ENCODE results near the gene RNF222. TPM values are rescaled to one million over a fixed set of nuclear protein-coding genes. Genes with fewer than 3 reads are reported as not detected.

RNF222 gene
- total and polyA plus RNA-seq, 2 experiments from 2014 or later, result 0.07 TPM; not detected in 1

DNA sequence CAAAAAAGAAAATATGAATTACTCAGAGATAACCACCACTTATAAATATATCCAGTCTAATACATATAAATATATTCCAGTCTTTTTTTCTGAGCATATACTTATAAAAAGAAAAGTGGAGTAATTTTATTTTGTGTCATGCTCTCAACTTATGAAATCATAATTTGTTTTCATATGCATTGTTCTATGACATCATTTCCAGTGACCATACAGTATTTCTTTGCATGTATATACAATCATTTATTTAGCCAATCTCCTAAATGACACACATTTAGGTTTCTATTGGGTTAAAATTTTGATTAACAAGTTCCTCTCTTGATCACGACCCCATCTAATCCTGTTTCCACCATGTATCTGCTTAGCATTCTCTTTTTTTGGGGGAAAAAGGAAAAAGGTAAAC lies 21.7 kb upstream of the RNF222 start:
- H3F3A ChIP-seq (replicated peaks; ENCODE audit: low read depth), result no peaks in the 10 kb centered on the region
- no peak overlapping the region for H3K27ac ChIP-seq (ENCODE audit: low read depth)
- Mint-ChIP-seq H3K4me3 (no peak overlapping the region), H3K36me3 (ENCODE audit: low read depth) (no peaks in the 10 kb centered on the region), H3K4me1 (no peaks in the 10 kb centered on the region), H3K27me3 (ENCODE audit: insufficient read depth, low read depth, poor library complexity) (no peaks in the 10 kb centered on the region), H3K9me3 (no peaks in the 10 kb centered on the region), H3K27ac (no peak overlapping the region)
- H3K4me1 ChIP-seq (ENCODE audit: insufficient read depth), result no peaks in the 10 kb centered on the region
- ATAC-seq (no peak), DNase-seq (ENCODE audit: low spot score) (no peak)
- TF ChIP-seq, protein P1, sequence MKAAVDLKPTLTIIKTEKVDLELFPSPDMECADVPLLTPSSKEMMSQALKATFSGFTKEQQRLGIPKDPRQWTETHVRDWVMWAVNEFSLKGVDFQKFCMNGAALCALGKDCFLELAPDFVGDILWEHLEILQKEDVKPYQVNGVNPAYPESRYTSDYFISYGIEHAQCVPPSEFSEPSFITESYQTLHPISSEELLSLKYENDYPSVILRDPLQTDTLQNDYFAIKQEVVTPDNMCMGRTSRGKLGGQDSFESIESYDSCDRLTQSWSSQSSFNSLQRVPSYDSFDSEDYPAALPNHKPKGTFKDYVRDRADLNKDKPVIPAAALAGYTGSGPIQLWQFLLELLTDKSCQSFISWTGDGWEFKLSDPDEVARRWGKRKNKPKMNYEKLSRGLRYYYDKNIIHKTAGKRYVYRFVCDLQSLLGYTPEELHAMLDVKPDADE (IDR thresholded peaks at IDR 0.05), result no peak
- no peak for TF ChIP-seq NANOG (IDR thresholded peaks at IDR 0.05; ENCODE audit: borderline replicate concordance)
- TF ChIP-seq STAT1 (IDR thresholded peaks at IDR 0.05; ENCODE audit: unreplicated experiment), result no peak
- no peak for TF ChIP-seq JUNB (IDR thresholded peaks at IDR 0.05; ENCODE audit: unreplicated experiment)
- no peaks in the 10 kb centered on the region for H3K9me2 ChIP-seq (ENCODE audit: insufficient read depth)
- H3K27me3 ChIP-seq (ENCODE audit: insufficient read depth), result no peaks in the 10 kb centered on the region
- no peaks in the 10 kb centered on the region for H3K79me2 ChIP-seq (replicated peaks; ENCODE audit: insufficient read depth)
- no peaks in the 10 kb centered on the region for H3K36me3 ChIP-seq (ENCODE audit: insufficient read depth)
- H2AFZ ChIP-seq, result no peak overlapping the region
- H4K20me1 ChIP-seq (replicated peaks; ENCODE audit: insufficient read depth), result no peaks in the 10 kb centered on the region
- H3K4me3 ChIP-seq, result no peak overlapping the region
- H3K4me2 ChIP-seq, result no peak overlapping the region

DNA sequence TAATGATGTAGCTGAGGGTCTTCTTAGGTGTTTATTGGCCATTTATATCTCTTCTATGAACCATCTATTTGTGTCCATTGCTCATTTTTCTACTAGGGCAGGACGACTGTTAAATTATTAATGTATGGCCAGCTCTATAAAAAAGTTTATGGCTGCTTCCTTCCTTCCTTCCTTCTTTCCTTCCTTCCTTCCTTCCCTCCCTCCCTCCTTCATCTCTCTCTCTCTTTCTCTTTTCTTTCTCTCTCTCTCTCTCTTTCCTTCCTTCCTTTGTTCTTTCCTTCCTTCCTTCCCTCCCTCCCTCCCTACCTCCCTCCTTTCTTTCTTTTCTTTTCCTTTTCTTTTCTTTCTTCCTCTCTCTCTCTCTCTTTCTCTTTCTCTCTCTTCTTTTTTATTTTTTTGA lies 20.8 kb upstream of the RNF222 start:
- H3K27ac Mint-ChIP-seq, result no peak overlapping the region
- Histone ChIP-seq H2AFZ (no peak overlapping the region), H4K20me1 (replicated peaks; ENCODE audit: insufficient read depth) (no peaks in the 10 kb centered on the region), H3K36me3 (ENCODE audit: insufficient read depth) (no peaks in the 10 kb centered on the region), H3K27ac (ENCODE audit: low read depth) (no peak overlapping the region), H3K27me3 (ENCODE audit: insufficient read depth) (no peaks in the 10 kb centered on the region), H3K9me2 (ENCODE audit: insufficient read depth) (no peaks in the 10 kb centered on the region), H3K4me3 (no peak overlapping the region), H3K4me2 (no peak overlapping the region), H3K79me2 (replicated peaks; ENCODE audit: insufficient read depth) (no peaks in the 10 kb centered on the region), H3F3A (replicated peaks; ENCODE audit: low read depth) (no peaks in the 10 kb centered on the region), H3K4me1 (ENCODE audit: insufficient read depth) (no peaks in the 10 kb centered on the region)
- no peaks in the 10 kb centered on the region for H3K9me3 Mint-ChIP-seq
- ATAC-seq (no peak), DNase-seq (ENCODE audit: low spot score) (no peak)
- no peaks in the 10 kb centered on the region for H3K36me3 Mint-ChIP-seq (ENCODE audit: low read depth)
- TF ChIP-seq ZNF331 (CRISPR knock-in tag; IDR thresholded peaks at IDR 0.05; ENCODE audit: low read depth), result no peak
- no peak for TF ChIP-seq POLR2AphosphoS5 (IDR thresholded peaks at IDR 0.05; ENCODE audit: low read depth)
- TF ChIP-seq, protein P2, sequence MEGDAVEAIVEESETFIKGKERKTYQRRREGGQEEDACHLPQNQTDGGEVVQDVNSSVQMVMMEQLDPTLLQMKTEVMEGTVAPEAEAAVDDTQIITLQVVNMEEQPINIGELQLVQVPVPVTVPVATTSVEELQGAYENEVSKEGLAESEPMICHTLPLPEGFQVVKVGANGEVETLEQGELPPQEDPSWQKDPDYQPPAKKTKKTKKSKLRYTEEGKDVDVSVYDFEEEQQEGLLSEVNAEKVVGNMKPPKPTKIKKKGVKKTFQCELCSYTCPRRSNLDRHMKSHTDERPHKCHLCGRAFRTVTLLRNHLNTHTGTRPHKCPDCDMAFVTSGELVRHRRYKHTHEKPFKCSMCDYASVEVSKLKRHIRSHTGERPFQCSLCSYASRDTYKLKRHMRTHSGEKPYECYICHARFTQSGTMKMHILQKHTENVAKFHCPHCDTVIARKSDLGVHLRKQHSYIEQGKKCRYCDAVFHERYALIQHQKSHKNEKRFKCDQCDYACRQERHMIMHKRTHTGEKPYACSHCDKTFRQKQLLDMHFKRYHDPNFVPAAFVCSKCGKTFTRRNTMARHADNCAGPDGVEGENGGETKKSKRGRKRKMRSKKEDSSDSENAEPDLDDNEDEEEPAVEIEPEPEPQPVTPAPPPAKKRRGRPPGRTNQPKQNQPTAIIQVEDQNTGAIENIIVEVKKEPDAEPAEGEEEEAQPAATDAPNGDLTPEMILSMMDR (conservative IDR thresholded peaks at IDR 0.05; ENCODE audit: low read depth in 2 of 2), result no peak
- no peaks in the 10 kb centered on the region for H3K4me1 Mint-ChIP-seq
- H3K27me3 Mint-ChIP-seq (ENCODE audit: insufficient read depth, low read depth, poor library complexity), result no peaks in the 10 kb centered on the region
- no peak overlapping the region; the same call in 2 of the 3 replicates for H3K4me3 Mint-ChIP-seq

DNA sequence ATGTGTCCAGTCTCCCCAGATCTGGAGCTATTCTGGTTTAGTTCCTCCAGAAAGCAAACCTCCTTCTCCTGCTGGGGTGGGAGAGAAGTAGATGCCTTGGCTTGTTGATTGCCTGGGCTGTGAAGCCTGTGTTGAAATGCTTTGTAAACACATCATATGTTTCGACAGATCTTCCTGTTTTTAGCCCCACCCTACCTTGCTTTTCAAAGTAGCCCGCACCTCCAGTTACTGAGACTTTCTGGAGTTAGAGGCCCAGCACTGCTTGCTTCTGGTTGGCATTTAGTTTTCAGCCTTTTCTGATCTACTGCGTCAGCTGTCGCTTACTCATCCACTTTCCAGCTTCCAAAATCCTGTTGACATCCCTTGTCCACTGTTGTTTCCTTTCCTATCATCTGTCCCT lies 20.2 kb upstream of the RNF222 start:
- Mint-ChIP-seq H3K36me3 (ENCODE audit: low read depth) (no peaks in the 10 kb centered on the region), H3K27ac (no peak overlapping the region), H3K4me1 (no peaks in the 10 kb centered on the region), H3K27me3 (ENCODE audit: insufficient read depth, low read depth, poor library complexity) (no peaks in the 10 kb centered on the region), H3K9me3 (no peaks in the 10 kb centered on the region), H3K4me3 (no peak overlapping the region)
- no peak overlapping the region for H2AFZ ChIP-seq
- H3F3A ChIP-seq (replicated peaks; ENCODE audit: low read depth), result no peaks in the 10 kb centered on the region
- H3K4me3 ChIP-seq, result no peak overlapping the region
- H3K27ac ChIP-seq (ENCODE audit: low read depth), result no peak overlapping the region
- DNase-seq (ENCODE audit: low spot score) (no peak), ATAC-seq (no peak)
- H3K4me2 ChIP-seq, result no peak overlapping the region
- H3K9me2 ChIP-seq (ENCODE audit: insufficient read depth), result no peaks in the 10 kb centered on the region
- H3K79me2 ChIP-seq (replicated peaks; ENCODE audit: insufficient read depth), result no peaks in the 10 kb centered on the region
- no peaks in the 10 kb centered on the region for H3K27me3 ChIP-seq (ENCODE audit: insufficient read depth)
- no peaks in the 10 kb centered on the region for H3K4me1 ChIP-seq (ENCODE audit: insufficient read depth)
- no peaks in the 10 kb centered on the region for H3K36me3 ChIP-seq (ENCODE audit: insufficient read depth)
- H4K20me1 ChIP-seq (replicated peaks; ENCODE audit: insufficient read depth), result no peaks in the 10 kb centered on the region
- TF ChIP-seq STAT1 (IDR thresholded peaks at IDR 0.05; ENCODE audit: unreplicated experiment), result no peak
- no peak for TF ChIP-seq ZNF331 (CRISPR knock-in tag; IDR thresholded peaks at IDR 0.05; ENCODE audit: low read depth)
- no peak for TF ChIP-seq POLR2AphosphoS5 (IDR thresholded peaks at IDR 0.05; ENCODE audit: low read depth)
- no peak for TF ChIP-seq EZH2phosphoT487 (IDR thresholded peaks at IDR 0.05; ENCODE audit: unreplicated experiment)
- no peak for TF ChIP-seq JUNB (IDR thresholded peaks at IDR 0.05; ENCODE audit: unreplicated experiment)
- no peak for TF ChIP-seq NANOG (IDR thresholded peaks at IDR 0.05; ENCODE audit: borderline replicate concordance)

Data from GM23338 (cell line).